A673 (cell line): ENCODE results near the gene RELL1. TPM values are rescaled to one million over a fixed set of nuclear protein-coding genes. Genes with fewer than 3 reads are reported as not detected.

Experiments used
- BruUV-seq: library from RNA; stranded (reverse); fragments of 400-500 nt; replicated peaks from 2 replicates; lab custom pipeline; 2021; lab: Mats Ljungman, UMichigan
- CTCF ChIA-PET: fragments of 300-600 bp; sonication (Branson Sonifier 250); formaldehyde crosslinking; loops from one replicate; lab custom pipeline; 2022; ENCODE audit warnings: antibody characterized with exemption; lab: Charles Lee
- POLR2A ChIA-PET: fragments of 300-600 bp; sonication (Branson Sonifier 250); formaldehyde crosslinking; loops from one replicate; lab custom pipeline; 2022; ENCODE audit warnings: antibody characterized with exemption; ENCODE audit not compliant: low non-redundant PET; lab: Charles Lee
- DNase-seq: peaks from one replicate; pipeline ENCODE4 v3.0.0-alpha.2; 2015; ENCODE audit warnings: low spot score
- H3K27ac ChIP-seq: fragments of 200-600 bp; sonication (generic); 2 replicates; pipeline ENCODE4 v1.5.1; 2016; ENCODE audit warnings: mixed run types, low read depth, mild to moderate bottlenecking, mixed read lengths, antibody characterized with exemption, low read length; ENCODE audit not compliant: poor library complexity, severe bottlenecking
- H3K27me3 ChIP-seq: fragments of 200-600 bp; sonication (generic); replicated peaks from 2 replicates; pipeline ENCODE4 v1.6.1; 2017; ENCODE audit warnings: mixed run types, low read depth, mild to moderate bottlenecking, mixed read lengths, antibody characterized with exemption, low read length; ENCODE audit not compliant: insufficient read depth, poor library complexity
- H3K36me3 ChIP-seq: fragments of 200-600 bp; sonication (generic); 2 replicates; pipeline ENCODE4 v1.6.1; 2016; ENCODE audit warnings: mixed run types, mild to moderate bottlenecking, mixed read lengths, antibody characterized with exemption, low read length; ENCODE audit not compliant: insufficient read depth, poor library complexity, severe bottlenecking
- H3K4me1 ChIP-seq: fragments of 200-600 bp; sonication (generic); 2 replicates; pipeline ENCODE4 v1.6.1; 2017; ENCODE audit warnings: mixed run types, mild to moderate bottlenecking, mixed read lengths, antibody characterized with exemption, low read length; ENCODE audit not compliant: insufficient read depth, poor library complexity, severe bottlenecking
- H3K4me3 ChIP-seq: fragments of 200-600 bp; sonication (generic); 2 replicates; pipeline ENCODE4 v1.5.1; 2016; ENCODE audit warnings: low read depth, mixed run types, mild to moderate bottlenecking, mixed read lengths, low read length; ENCODE audit not compliant: poor library complexity, severe bottlenecking
- H3K9me3 ChIP-seq: fragments of 200-600 bp; sonication (generic); 2 replicates; pipeline ENCODE4 v1.6.1; 2016; ENCODE audit warnings: mixed run types, low read depth, mild to moderate bottlenecking, mixed read lengths, antibody characterized with exemption, low read length; ENCODE audit not compliant: poor library complexity, severe bottlenecking
- EZH2 ChIP-seq: fragments of 200-600 bp; sonication (generic); IDR thresholded peaks from 2 replicates; pipeline ENCODE4 v1.6.1; 2017; ENCODE audit warnings: borderline replicate concordance, low read depth, mild to moderate bottlenecking, mixed read lengths, antibody characterized with exemption, low read length; ENCODE audit not compliant: poor library complexity, severe bottlenecking
- intact Hi-C: fragments of 100-400 bp; cut with micrococcal nuclease; formaldehyde crosslinking; loops from one replicate; pipeline ENCODE4 v1.10.0; 2022; ENCODE audit not compliant: unreplicated experiment
- total RNA-seq: library from RNA; stranded (reverse); gene quantifications from 2 replicates; pipeline ENCODE4 v1.2.3, GENCODE V29; 2021
- TF ChIP-seq, protein P1 (sequence below): fragments of 300-800, 200-600 bp; sonication (generic); conservative IDR thresholded peaks from 2 replicates; pipeline ENCODE4 v1.5.1; 2017; ENCODE audit warnings: low read depth, mild to moderate bottlenecking, antibody characterized with exemption, low read length, moderate library complexity, mixed read lengths

Gene RELL1
- total RNA-seq, 1 experiment from 2014 or later = 6.0 TPM

DNA sequence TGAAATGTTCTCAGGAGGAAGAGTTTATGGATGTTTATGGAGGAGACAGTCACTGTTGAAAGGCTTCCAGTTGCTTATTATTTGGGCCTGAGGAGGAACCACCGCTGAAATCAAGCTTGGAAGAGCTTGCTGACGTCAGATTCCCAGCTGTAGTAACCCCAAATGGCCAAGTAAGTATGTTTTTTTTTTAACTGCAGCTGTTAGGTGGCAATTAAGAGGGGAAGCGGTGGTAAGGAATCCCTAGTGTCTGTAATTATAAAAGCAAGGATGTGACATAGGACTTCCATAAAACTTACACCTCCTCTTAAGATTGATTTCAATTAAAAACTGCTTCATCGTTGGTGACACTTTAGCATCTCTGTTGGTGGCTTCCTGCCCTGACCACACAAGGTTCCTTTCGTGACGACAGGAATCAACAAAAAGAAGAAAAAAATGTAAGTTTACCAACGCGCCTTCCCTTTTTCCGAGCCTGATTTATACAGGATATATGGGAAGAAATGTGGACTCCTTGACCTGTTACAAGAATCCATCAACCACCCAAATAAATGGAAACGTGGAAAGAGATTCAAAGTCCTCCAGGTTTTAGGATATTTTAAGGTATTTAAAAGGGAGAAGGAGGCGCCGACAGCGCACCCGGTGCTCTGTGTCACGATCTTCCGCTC, 884 bp downstream of the RELL1 start:
- Histone ChIP-seq H3K4me3 (peak overlapping the region; percentile 69), H3K4me1 (peaks cover 9% of the 10 kb centered on the region), H3K36me3 (no peaks in the 10 kb centered on the region), H3K9me3 (no peaks in the 10 kb centered on the region), H3K27ac (peak overlapping the region; percentile 67), H3K27me3 (no peaks in the 10 kb centered on the region)
- intact Hi-C loops = no loop called here
- TSS peak; percentile 62 for BruUV-seq
- no peak for TF ChIP-seq EZH2
- TF ChIP-seq, protein P1, sequence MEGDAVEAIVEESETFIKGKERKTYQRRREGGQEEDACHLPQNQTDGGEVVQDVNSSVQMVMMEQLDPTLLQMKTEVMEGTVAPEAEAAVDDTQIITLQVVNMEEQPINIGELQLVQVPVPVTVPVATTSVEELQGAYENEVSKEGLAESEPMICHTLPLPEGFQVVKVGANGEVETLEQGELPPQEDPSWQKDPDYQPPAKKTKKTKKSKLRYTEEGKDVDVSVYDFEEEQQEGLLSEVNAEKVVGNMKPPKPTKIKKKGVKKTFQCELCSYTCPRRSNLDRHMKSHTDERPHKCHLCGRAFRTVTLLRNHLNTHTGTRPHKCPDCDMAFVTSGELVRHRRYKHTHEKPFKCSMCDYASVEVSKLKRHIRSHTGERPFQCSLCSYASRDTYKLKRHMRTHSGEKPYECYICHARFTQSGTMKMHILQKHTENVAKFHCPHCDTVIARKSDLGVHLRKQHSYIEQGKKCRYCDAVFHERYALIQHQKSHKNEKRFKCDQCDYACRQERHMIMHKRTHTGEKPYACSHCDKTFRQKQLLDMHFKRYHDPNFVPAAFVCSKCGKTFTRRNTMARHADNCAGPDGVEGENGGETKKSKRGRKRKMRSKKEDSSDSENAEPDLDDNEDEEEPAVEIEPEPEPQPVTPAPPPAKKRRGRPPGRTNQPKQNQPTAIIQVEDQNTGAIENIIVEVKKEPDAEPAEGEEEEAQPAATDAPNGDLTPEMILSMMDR = no peak
- CTCF ChIA-PET = no interaction called here
- POLR2A ChIA-PET = no interaction called here
- peak; percentile 36 for DNase-seq

DNA sequence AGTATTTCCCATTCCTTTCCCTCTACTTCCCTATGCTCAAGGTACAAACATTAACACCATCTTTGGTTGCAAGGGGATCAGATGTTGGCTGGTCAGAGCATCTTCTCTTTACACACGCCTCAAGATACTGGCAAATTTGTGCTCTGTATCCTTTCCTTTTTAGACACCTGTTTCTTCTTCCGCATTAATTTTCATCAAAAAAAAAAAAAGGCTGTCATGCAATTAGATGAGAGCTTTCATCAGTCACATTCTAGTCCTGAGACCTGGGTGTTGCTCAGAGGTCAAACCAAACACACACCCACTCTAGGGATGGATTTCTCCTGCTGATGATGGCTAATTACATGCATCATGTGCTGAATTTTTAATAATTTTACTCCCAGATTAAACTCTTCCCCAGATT, 2.0 kb downstream of the RELL1 start:
- no peak for DNase-seq
- Histone ChIP-seq H3K27ac (no peak overlapping the region), H3K4me3 (no peak overlapping the region), H3K9me3 (no peaks in the 10 kb centered on the region), H3K4me1 (peaks cover 9% of the 10 kb centered on the region), H3K36me3 (no peaks in the 10 kb centered on the region), H3K27me3 (no peaks in the 10 kb centered on the region)
- CTCF ChIA-PET = no interaction called here
- POLR2A ChIA-PET = no interaction called here
- no TSS peak for BruUV-seq
- intact Hi-C loops = no loop called here
- TF ChIP-seq, protein P1 = no peak
- no peak for TF ChIP-seq EZH2

DNA sequence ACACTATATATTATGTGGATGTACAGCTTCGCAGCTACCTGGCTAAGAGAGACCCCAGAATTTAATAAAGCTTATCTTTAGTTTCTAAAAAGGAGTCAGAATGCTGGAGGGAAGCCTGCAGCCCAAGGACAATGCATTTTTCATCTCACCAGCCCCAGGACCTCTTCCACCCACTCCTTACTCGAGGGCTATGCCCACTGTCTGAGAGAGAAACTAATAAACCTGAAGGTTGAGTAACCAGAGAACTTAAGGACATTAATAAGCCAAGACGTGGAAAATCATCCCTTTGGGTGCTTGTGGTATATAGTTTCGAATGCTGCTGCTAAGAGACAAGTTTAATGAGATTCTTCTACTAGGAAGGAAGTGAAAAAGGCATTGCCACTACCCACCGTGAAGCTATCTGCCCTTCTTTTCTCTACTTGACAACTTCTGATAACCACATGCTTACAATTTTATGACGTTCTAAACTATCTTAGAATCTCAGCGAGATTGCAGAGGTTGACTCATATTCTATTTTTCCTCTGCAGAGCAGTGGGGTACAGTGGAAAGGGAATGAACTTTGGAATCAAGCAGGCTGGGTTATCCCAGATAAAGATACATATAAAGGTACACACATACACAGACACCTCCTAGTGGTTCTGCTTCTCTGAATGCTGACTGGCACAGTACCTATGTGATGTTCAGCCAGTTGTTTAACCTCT, 3.3 kb downstream of the RELL1 start:
- peaks cover 9% of the 10 kb centered on the region for H3K4me1 ChIP-seq
- BruUV-seq = no TSS peak
- intact Hi-C loops = no loop called here
- no peak overlapping the region for H3K27ac ChIP-seq
- DNase-seq = no peak
- H3K36me3 ChIP-seq = no peaks in the 10 kb centered on the region
- no peak overlapping the region for H3K4me3 ChIP-seq
- ChIA-PET POLR2A (no interaction called here), CTCF (no interaction called here)
- no peaks in the 10 kb centered on the region for H3K9me3 ChIP-seq
- H3K27me3 ChIP-seq = no peaks in the 10 kb centered on the region
- TF ChIP-seq EZH2 = no peak
- TF ChIP-seq, protein P1 = no peak
